Measurements from ENCODE around the gene SH2D4B.

DNA sequence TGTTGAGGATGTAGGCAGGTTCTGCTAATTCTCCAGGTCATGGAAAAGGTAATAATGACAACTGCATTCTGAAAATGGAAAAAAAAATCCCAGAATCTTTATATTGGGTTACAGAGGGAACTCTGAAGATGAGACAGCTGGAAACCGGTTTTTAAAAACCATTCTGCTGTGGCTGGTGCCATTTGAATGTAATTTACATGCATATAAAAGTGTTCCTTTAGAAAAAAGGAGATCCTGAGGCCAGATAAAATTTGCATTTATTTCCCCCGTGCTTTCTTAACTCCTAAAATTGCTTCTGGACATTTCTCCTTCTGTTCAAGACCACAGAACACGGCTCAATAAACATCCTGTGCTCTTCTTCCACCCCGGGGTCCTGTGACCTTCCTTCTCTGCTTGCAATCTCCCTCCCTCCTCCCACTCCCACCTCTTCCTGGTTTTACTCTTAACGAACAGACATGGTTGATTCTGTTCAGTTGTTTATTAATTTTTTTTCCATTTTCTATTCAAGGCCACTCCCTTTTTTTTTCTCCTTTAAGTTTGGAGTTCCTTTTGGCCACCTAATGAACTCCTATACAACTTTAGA, 41.6 kb downstream of the SH2D4B start:
- TF ChIP-seq, protein P1, sequence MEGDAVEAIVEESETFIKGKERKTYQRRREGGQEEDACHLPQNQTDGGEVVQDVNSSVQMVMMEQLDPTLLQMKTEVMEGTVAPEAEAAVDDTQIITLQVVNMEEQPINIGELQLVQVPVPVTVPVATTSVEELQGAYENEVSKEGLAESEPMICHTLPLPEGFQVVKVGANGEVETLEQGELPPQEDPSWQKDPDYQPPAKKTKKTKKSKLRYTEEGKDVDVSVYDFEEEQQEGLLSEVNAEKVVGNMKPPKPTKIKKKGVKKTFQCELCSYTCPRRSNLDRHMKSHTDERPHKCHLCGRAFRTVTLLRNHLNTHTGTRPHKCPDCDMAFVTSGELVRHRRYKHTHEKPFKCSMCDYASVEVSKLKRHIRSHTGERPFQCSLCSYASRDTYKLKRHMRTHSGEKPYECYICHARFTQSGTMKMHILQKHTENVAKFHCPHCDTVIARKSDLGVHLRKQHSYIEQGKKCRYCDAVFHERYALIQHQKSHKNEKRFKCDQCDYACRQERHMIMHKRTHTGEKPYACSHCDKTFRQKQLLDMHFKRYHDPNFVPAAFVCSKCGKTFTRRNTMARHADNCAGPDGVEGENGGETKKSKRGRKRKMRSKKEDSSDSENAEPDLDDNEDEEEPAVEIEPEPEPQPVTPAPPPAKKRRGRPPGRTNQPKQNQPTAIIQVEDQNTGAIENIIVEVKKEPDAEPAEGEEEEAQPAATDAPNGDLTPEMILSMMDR (IDR thresholded peaks at IDR 0.05) = no peak
- TF ChIP-seq POLR2A (IDR thresholded peaks at IDR 0.05) = no peak

Measured in tibial nerve (tissue), 3 donors.